Middle frontal gyrus (tissue), 1 donor: ENCODE measurements around the gene FAM20A.
"Not testable (repeated sequence)": the region's sequence is repeated elsewhere in the genome, so short reads cannot be mapped to it uniquely, and the experiment has no call there.

Experiments used
- DNase-seq: peaks from one replicate; pipeline ENCODE4 v3.0.0-alpha.2; 2015; ENCODE audit warnings: low spot score; ENCODE audit errors: extremely low spot score

FAM20A gene

DNA sequence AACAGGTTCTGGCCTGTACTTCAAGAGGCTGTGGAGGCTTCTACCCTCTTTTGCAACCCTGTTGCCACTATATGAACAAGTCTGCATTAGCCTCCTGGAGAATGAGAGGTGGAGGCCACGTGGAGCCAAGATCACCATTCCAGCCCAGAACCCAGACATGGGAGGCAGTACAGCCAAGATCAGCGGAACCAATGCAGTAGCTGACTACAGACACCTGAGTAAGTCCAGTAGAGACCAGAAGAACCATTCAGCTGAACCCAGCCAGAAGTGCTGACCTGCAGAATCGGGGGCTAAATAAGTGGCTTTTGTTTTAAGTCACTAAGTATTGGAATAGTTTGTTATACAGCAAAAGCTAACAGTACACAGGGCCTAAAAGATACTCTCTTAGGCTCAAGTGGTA lies 12.1 kb downstream of the FAM20A start:
- DNase-seq: no peak

- DNase-seq: no peak
Measured at GRCh38 chr17:68588362-68588761, 12.8 kb downstream of the FAM20A start.

DNA sequence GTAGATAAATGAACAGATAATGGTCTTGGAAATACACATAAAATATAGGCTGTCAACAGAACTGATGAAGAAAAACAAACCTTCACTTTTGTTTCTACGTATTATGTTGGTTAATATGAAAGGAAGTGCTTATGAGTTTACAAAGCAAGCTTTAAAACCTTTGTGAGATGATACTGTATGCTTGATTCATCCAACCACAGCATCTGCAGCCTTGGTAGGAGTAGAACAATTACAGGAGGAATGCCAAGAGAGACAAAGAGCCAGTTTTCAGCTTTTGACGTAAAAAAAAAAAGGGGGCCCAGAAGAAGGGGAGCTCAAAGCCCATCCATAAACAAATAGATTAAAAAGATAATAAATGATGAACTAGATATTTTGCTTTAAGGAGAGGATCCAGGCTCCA lies 13.3 kb downstream of the FAM20A start:
- no peak for DNase-seq

GRCh38 chr17:68587026-68587425 lies 14.1 kb downstream of the FAM20A start:
- DNase-seq: no peak

GRCh38 chr17:68585643-68586042 lies 15.5 kb downstream of the FAM20A start:
- no peak for DNase-seq

GRCh38 chr17:68584581-68585303 lies 16.4 kb downstream of the FAM20A start:
- DNase-seq: no peak

- not testable (repeated sequence) for DNase-seq
Measured at GRCh38 chr17:68582867-68583266, 18.3 kb downstream of the FAM20A start.

DNA sequence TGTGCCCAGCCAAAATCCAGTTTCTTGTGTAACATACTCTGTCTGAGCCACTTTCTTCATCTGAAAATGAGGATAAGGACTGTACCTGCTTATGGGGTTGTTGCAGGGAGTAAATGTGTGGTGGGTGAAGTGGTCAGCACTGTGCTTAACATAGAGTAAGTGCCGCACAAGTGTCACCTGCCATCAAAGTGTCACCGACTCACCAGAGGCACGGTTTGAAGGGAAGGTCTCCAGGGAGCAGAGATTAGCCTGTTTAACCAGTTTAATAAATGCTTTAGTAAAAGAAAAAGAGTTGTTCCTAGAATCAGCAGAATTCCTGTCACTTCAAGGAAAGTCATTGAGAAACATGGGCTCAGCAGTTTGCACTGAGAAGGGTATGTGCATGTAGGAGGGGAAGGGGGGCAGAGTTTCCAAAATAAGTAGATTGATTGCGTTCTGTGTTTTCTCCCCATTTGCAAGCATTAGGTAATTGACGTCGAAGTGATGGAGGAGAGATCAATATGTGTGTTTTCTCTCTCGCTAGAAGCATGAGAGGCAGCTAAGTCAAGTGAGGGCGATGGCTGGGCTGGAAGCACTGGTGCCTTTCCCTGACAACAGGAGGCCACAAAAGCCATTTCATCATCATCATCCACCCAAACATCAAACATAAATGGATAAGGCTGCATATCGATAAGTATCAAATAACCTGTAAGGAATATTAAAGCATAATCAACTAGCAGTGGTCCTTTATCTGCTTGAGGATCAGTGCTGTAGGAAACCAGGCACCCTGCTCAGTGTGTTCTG lies 19.1 kb downstream of the FAM20A start:
- no peak for DNase-seq

DNA sequence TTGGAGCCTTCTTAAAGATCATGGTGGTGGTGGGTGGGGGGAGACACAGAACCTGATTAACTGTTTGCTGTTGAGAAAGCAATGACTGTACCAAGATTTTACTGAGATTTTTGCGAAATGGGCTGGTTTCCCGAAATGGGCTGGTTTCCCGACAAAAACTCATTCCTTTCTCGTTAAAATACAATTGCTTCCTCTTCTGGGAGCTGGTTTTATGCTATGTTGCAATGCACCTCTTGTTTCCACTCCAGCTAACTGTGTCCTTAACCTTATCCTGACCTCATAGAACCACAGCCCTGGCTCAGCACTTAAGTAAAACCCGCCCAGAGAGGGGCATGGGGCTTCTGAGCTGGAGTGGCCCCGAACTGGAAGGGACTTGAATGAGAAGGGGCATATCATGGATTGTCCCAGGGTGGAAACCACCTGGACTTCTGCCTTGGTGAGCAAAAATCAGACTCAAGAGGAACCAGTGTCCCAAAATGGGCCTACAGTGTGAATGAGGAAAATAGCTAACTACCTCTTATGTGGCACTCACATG lies 20.9 kb downstream of the FAM20A start:
- DNase-seq: no peak

- no peak for DNase-seq
Measured at GRCh38 chr17:68579194-68579927, 21.8 kb downstream of the FAM20A start.

DNA sequence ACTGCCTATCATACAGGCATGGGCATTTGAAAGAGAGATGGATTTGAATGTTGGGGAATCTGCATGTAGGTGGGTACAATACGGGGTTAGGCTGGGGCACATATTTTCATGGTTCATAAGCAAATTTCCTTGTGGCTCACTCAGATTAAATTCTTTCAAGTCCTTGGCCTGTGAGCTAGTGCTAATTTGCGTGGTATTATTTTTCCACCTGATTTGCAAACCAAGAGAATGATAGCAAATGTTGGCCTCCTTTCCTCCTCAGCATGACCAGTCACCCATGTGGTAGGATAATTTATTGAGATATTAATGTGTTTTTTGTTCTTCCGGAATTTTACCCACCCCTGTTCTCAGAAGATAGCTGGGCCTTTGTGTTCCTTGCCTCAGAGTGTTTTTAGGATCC lies 22.9 kb downstream of the FAM20A start:
- no peak for DNase-seq

- DNase-seq: no peak
Measured at GRCh38 chr17:68577497-68577821, 23.7 kb downstream of the FAM20A start.

DNA sequence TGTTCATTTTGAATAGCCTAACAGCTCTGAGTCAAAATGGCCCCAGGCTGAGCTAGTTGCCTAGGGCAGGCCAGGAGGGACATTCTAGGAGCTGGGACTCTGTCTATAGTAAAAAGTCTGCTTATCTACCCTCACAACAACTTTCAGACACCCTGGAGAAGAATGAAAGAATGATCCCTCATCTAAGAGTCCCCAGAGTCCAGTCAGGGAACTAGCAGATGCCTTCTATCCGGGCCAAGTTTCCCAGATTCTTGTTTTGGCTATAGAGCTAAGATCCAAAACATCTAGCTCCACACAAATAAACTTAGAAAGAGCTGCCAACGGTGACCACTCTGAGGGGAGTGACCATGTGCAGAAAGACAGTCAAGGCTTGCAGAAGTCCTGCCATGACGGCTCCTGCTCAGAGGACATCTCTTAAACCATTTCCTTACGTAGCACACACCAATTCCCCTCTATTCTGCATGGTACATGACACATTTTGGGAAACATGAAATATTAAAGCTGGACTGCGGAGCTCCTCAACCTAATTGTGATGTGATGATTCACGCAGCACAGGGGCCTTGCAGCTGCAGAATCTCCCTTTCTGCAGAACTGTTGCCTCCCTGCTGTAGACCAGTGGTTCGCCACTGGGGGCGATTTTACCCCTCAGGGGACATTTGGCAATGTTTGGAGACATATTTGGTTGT lies 24.2 kb downstream of the FAM20A start:
- DNase-seq: no peak

DNA sequence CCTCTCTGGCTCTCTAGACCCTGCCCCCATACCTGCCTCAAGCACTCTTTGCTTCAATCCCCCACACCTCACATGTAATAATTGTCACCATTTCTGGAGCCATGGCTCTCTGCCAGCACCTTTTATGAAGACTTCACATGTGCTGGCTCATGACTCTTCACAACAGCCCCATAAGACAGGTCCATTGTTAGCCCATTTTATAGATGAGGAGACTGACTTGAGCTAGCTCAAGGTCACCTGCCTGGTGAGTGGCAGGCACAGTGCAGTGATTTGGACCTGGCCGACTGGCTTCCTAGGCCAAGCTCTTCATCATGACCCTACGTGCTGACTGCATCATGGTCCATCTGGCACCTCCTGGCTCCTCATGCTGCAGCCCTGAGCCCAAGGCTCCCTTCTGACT lies 25.0 kb downstream of the FAM20A start:
- no peak for DNase-seq

- DNase-seq: no peak
Measured at GRCh38 chr17:68573338-68573737, 27.8 kb downstream of the FAM20A start.

GRCh38 chr17:68572138-68572842 lies 28.9 kb downstream of the FAM20A start:
- no peak for DNase-seq

DNA sequence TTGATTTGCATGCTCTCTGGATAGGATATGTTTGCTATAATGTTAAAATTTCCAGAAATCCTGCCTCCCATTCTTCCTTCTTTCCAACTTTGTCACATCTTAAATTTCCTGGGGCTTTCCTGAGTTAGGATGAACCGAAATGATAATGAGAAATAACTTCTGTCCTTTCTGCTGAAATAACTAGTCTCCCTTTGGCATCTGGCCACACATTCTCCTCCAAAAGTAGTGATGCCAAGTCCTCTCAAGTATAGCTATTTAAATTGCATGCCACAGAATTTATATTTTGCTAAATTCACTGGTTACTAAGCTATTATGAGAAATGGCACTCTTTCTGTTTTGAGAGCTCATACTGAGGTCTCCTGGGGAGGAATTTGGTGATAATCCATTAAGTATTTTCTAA lies 30.6 kb downstream of the FAM20A start:
- DNase-seq: no peak

DNA sequence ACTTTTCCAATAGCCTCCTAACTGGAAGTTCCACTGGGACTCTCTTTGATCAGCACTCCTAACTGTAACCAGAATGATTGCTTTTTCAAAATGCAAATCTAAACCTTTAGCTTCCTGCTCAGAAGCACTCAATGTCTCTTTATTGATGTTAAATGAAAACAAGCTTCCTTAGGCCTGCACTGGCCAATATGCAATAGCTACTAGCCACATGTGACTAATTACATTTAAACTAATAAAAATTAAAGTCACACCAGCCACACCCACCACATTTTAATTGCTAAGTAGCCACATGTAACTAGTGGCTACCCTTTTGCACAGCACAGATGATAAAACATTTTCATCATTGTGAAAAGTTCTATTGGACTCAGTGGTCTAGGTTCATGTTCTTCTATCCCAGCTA lies 31.8 kb downstream of the FAM20A start:
- no peak for DNase-seq

DNA sequence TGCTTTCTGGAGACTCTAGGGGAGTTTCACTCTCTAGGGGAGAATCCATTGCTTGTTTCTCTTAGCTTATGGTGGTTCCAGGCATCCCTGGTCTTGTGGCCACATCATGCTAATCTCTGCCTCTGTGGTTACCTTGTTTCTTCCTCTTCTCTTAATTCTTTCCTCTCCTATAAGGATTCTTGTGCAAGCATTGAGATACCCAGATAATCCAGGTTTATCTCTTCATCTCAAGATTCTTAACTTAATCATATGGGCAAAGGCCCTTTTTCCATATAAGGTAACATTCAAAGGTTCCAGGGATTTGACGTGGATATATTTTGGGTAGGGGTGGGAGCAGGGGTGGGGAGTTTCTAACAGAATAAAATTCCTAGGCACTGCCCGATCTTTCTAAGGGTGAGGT lies 32.6 kb downstream of the FAM20A start:
- DNase-seq: no peak

DNA sequence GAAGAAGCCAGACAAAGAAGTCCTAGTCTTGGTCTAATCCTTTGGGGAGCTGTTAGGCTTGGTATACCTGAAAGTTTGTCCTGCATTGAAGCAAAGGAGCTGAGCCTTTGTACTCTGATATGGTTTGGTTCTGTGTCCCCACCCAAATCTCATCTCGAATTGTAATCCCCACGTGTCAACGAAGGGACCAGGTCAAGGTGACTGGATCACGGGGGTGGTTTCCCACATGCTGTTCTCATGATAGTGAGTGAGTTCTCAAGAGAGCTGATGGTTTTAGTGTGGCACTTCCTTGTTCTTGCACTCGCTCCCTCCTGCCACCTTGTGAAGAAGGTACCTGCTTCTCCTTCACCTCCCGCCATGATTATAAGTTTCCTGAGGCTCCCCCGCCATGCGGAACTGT lies 33.6 kb downstream of the FAM20A start:
- no peak for DNase-seq

DNA sequence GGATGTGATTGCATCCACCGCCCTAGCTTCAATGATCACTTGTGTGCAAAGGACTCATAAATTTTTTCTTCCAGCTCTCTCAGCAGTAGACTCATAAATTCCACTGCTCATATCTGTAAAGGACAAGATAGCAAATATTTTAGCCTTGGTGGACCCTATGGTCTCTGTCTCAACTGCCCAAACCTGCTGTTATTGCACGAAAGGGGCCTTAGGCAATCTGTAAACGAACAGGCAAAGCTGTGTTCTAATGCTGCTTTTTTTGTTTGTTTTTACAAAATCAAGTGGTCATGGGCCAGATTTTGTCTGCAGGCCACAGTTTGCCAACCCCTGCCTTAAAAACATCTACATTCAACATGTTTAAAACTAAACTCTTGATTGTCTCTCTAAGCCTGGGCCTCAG lies 34.1 kb downstream of the FAM20A start:
- DNase-seq: no peak
